Epidermal melanocyte (primary cell): ENCODE data around the gene MRPL27.
"Not testable (repeated sequence)": the region's sequence is repeated elsewhere in the genome, so short reads cannot be mapped to it uniquely, and the experiment has no call there.

Experiments
- DNase-seq: peaks from one replicate; pipeline ENCODE4 v3.0.0; 2011; ENCODE audit warnings: low spot score; ENCODE audit not compliant: insufficient read length

The MRPL27 gene

DNA sequence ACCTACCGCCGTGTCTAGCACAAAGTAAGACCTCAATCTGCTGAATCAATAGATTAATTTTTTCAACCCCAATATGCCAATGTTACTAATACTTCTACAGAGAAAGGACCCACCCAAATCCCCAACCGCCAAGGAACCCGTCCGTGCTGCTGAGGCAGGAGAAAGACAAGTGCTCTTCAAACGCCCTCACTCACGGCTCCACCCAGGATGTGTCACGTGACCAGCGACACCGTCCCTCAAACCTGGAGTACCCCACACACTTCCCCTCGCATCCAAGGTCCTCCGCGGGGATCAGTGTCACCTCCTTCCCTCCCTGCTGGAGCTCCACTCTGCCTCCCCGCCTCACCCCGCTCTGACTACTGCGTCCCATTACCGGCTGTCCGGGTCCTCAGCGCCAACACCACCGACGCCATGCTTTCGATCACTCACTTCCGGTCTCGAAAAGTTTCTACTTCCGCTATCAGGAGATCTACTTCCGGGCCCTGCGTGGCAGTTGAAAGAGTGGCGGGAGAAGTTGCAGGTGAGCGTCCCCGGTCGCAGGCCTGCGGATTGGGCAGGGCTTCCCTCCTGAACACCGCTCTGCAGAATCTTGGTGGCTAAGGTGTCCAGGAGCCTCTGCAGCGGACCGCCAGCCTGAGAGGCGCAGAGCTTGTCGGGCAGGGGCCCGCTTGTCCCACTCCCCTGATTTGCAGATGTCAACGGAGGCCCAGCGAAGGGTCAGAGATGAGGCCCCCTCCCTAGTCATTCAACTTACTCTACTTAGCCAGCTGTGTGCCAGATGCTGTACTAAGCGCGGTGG, at the start of gene MRPL27, which contains the start of gene EME1:
MRPL27 (minus strand) TSS at position 427 of the 799 bp plus-strand sequence; CDS start at position 413, 14 bp downstream.
EME1 (plus strand) TSS at position 472 of the 799 bp plus-strand sequence. CDS start 1,980 bp downstream, outside the sequence.
- peak; percentile 92 for DNase-seq

DNA sequence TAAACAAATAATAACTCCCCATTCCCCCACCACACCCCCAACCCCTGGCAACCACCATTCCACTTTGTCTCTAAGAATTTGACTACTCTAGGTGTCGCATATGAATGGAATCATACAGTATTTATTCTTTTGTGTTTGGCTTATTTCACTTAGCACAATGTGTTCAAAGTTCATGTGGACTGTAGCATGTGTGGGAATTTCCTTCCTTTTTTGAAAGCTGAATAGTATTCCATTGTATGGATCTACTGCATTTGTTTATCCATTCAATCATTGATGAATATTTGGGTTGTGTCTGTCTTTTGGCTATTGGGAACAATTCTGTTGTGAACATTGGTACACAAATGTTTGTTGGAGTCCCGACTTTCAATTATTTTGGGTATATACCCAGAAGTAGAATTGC, 49.8 kb upstream of the MRPL27 start:
- DNase-seq = no peak

GRCh38 chr17:50421308-50422051, 48.5 kb upstream of the MRPL27 start:
- DNase-seq = peak; percentile 15

- DNase-seq = no peak
Measured at GRCh38 chr17:50420419-50421112, 47.6 kb upstream of the MRPL27 start.

- not testable (repeated sequence) for DNase-seq
Measured at GRCh38 chr17:50419577-50419976, 46.6 kb upstream of the MRPL27 start.

DNA sequence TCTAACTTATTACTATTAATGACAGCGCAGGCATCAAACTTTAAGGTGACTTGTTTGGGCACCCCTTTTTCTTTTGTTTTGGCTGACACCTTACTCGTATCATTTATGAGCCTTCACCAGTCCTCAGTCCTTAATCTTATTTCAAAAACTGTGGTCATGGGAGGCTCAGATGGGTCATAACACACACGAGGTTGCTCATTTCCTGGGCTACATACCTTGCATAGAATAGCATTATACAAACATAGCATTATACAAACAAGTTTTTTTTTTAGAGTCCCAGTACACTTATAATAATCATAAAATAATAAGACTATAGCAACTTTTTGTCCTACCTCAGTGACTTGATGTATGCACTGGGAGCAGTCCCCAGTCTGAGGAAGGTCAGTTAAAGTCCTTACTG, 41.8 kb upstream of the MRPL27 start:
- DNase-seq = no peak

GRCh38 chr17:50412188-50412732, 39.3 kb upstream of the MRPL27 start:
- DNase-seq = no peak

GRCh38 chr17:50407921-50408320, 34.9 kb upstream of the MRPL27 start:
- no peak for DNase-seq

DNA sequence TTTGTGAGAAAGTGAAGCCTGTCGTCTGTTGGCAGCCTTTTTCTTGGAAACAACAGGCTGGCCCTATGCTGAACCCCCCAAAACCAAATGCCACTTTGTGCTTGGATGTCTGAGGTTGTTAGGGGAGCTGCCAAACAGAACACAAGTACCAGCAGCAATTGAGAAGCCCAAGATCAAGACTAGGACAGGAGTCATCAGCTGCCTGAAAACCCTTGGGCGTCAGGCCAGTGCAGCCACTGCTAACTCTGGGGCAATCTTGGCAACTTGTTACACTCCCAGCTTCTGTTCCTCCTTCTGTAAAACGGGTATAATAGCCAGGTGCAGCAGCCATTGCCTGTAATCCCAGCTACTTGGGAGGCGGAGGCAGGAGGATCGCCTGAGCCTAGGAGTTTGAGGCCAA, 33.6 kb upstream of the MRPL27 start:
- no peak for DNase-seq

GRCh38 chr17:50405351-50405750, 32.4 kb upstream of the MRPL27 start:
- DNase-seq = not testable (repeated sequence)

GRCh38 chr17:50399591-50399990, 26.6 kb upstream of the MRPL27 start:
- not testable (repeated sequence) for DNase-seq

GRCh38 chr17:50398672-50399071, 25.7 kb upstream of the MRPL27 start:
- not testable (repeated sequence) for DNase-seq

- DNase-seq = no peak
Measured at GRCh38 chr17:50397919-50398285, 24.9 kb upstream of the MRPL27 start.

DNA sequence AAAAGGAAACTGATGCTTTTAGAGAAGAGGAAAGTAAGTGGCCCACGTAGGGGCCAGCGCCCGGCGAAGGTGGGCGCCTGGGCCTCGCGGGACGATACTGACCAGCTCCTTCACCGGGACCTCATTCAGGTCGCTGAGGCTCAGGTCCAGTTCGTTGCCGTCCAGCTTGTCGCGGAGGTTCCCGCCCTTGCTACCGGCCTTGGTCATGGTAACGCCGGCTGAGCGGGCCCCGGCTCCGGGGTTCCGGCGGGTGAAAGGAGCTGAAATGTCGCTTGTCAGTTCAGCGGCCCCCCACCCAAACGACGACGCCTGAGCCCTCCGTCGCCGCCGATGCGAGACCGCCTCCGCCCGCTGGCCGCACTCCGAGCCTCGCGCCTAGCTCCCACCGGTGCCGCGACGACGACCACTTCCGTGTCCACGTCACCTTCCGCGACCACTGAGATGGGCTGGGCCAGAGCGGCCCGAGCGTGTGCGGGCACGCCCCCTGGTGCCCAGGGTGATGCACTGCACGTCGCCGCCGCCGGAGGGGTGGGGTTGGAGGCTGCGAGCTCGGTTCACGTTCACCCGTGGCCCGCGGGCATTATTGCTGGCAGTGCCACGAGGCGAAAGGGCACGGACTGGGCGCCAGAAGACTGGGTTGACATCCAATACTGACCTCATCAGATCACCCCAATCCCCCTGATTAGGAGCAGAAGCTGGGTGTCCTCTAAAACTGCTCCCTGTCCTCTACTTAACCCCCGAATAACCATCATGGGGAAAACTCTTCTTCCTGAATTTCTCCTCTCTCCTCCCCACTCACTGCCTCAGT, 24.3 kb upstream of the MRPL27 start, which contains the start of gene LRRC59:
LRRC59 (minus strand) TSS at position 413 of the 808 bp plus-strand sequence; CDS start at position 207, 206 bp downstream.
- DNase-seq = peak; percentile 60

DNA sequence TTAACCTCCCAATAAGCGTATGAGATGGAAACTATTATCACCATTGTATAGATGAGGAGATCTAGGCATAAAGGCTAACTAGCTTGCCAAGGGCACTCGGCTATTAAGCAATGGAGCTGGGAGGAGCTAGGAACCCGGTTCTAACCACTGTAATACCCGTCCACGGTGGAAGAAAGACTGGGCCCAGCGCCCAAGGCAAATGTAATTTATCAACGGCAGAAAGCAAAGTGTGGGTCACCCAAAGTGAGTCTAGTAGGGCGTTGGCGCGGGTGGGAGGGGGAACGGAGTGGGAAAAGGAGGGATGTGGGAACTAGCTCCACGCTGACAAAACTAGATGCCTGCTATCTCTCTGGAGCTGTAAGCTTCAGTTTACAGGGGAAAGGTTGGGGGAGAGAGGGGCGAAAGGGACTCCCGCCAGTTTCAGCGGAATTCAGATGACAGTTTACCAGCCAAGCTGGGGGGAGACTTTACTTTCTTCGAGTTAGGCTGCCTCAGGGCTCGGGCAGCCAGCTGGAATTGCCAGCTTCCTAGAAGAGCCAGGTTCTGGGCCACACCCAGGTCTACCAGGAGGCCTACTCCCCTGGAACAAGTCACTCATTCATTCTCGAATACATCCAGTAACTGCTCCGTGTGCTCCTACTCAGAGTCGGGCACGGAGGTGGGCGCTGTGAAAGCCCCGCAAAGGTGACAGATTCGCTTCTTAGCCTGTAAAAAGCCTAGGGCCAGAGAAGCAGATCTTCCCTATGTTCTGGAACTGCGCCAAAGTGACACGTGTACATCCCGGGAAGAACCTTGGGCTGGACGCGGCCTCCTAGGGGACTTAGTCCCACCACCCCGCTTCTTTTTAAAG, 23.5 kb upstream of the MRPL27 start:
- no peak for DNase-seq

DNA sequence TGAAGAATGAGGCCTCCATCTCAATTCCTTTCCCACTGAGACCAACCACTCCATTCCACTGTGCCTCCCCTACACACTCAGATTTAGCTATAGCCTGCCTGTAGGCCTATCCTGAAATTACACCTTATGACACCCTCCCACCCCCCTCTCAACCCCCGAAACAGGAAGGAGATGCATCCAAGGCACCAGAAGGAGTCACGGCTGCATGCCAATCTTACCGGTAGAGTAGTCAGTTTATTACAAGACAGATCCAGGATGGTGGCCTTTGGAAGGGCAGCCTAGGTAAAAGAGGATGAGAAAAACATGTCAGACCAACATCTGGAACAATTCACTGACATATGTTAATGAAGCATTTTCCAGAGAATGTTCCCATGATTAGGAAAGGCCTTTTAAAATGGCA, 21.7 kb upstream of the MRPL27 start:
- no peak for DNase-seq

DNA sequence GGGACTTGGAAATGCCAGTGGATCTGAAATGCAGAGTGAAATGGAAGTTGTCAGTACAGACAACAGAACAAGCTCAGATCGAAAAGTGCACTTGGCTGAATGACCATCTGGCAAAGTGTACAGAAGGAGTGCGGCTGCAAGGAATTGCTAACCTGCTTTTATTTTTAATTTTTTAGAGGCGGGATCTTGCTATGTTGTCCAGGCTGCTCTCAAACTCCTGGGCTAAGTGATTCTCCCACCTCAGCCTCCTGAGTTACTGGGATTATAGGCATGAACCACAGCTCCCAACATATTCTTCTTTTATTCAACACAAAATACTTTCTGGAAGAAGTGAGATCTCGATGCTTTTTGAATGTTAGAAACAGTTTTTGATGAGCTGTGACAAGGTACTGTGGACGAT, 20.7 kb upstream of the MRPL27 start:
- DNase-seq = no peak

- no peak for DNase-seq
Measured at GRCh38 chr17:50392621-50393020, 19.6 kb upstream of the MRPL27 start.

GRCh38 chr17:50389534-50389933, 16.6 kb upstream of the MRPL27 start:
- no peak for DNase-seq

DNA sequence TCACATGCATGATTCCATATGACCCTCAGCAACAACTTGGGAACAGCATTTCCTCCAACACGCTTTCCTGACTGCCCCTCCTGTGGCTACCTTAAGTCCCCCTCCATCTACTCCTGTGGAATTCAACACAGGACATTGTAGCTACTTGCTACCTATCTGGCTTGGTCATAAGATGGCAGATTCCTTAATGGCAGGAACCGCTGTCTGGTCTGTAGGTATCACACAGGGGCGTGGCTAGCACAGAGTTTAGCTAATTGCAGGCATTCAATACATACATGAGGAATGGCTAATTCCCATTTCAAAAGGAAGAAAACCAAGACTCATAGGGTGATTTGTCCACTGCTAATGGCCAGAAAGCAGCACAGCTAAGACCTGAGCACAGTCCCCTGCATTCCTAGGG, 15.7 kb upstream of the MRPL27 start:
- DNase-seq = no peak
